ENCODE data around the gene SLC23A1.

GRCh38 chr5:139397921-139398320 is 14.8 kb upstream of the SLC23A1 start:
- TF ChIP-seq, protein P1, sequence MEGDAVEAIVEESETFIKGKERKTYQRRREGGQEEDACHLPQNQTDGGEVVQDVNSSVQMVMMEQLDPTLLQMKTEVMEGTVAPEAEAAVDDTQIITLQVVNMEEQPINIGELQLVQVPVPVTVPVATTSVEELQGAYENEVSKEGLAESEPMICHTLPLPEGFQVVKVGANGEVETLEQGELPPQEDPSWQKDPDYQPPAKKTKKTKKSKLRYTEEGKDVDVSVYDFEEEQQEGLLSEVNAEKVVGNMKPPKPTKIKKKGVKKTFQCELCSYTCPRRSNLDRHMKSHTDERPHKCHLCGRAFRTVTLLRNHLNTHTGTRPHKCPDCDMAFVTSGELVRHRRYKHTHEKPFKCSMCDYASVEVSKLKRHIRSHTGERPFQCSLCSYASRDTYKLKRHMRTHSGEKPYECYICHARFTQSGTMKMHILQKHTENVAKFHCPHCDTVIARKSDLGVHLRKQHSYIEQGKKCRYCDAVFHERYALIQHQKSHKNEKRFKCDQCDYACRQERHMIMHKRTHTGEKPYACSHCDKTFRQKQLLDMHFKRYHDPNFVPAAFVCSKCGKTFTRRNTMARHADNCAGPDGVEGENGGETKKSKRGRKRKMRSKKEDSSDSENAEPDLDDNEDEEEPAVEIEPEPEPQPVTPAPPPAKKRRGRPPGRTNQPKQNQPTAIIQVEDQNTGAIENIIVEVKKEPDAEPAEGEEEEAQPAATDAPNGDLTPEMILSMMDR (IDR thresholded peaks at IDR 0.05; ENCODE audit: insufficient read depth, low read depth, low read length): no peak
- TF ChIP-seq EZH2 (IDR thresholded peaks at IDR 0.05; ENCODE audit: insufficient read depth, low read length): no peak
